ENCODE results near the gene ATG9B. TPM values are rescaled to one million over a fixed set of nuclear protein-coding genes. Genes with fewer than 3 reads are reported as not detected.
A peak's percentile ranks its signal among the peaks of the same experiment; 100 is the strongest.

The ATG9B gene
- total RNA-seq, 1 experiment from 2014 or later: 13.7 TPM

DNA sequence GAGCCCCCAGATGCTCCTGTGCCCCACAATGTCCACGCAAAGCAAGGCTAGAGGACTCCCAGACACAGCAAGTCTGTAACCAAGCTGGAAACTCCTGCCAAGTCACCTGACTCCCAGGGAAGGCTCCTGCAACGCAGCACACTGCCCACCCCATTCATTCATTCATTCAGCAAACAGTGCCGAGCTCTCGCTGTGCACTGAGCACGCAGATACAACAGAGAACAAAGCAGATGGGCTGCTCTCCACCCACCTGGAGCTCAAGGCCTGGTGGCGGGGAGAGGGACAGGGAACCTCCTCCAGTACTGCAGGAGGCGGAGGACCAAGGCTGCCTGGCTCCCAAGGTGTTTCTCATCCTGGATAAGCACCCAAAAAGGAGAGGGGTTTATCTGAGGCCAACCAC, 54.8 kb downstream of the ATG9B start:
- no peaks in the 10 kb centered on the region for H3K9me2 ChIP-seq (ENCODE audit: insufficient read depth)
- no peaks in the 10 kb centered on the region for H3K4me1 ChIP-seq (replicated peaks; ENCODE audit: insufficient read depth)
- no TSS peak for BruUV-seq (replicated peaks)
- H2AFZ ChIP-seq: no peak overlapping the region
- H3F3A ChIP-seq (ENCODE audit: insufficient read depth, low read depth): no peaks in the 10 kb centered on the region
- H3K79me2 ChIP-seq (ENCODE audit: low read depth): no peaks in the 10 kb centered on the region
- TF ChIP-seq, protein P1, sequence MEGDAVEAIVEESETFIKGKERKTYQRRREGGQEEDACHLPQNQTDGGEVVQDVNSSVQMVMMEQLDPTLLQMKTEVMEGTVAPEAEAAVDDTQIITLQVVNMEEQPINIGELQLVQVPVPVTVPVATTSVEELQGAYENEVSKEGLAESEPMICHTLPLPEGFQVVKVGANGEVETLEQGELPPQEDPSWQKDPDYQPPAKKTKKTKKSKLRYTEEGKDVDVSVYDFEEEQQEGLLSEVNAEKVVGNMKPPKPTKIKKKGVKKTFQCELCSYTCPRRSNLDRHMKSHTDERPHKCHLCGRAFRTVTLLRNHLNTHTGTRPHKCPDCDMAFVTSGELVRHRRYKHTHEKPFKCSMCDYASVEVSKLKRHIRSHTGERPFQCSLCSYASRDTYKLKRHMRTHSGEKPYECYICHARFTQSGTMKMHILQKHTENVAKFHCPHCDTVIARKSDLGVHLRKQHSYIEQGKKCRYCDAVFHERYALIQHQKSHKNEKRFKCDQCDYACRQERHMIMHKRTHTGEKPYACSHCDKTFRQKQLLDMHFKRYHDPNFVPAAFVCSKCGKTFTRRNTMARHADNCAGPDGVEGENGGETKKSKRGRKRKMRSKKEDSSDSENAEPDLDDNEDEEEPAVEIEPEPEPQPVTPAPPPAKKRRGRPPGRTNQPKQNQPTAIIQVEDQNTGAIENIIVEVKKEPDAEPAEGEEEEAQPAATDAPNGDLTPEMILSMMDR (conservative IDR thresholded peaks at IDR 0.05): no peak
- TF ChIP-seq EZH2 (IDR thresholded peaks at IDR 0.05; ENCODE audit: low read depth): no peak
- H3K4me2 ChIP-seq: no peak overlapping the region
- intact Hi-C loops (cut with micrococcal nuclease; ENCODE audit: unreplicated experiment): no loop called here
- H3K9me3 ChIP-seq (ENCODE audit: insufficient read depth, low read depth): no peaks in the 10 kb centered on the region
- no peak overlapping the region for H3K27ac ChIP-seq
- peaks cover 91% of the 10 kb centered on the region for H3K27me3 ChIP-seq (ENCODE audit: insufficient read depth, low read depth)
- DNase-seq: no peak
- no peaks in the 10 kb centered on the region for H3K36me3 ChIP-seq (ENCODE audit: low read depth)
- POLR2A ChIA-PET (ENCODE audit: unreplicated experiment): no interaction called here
- no peak overlapping the region for H3K4me3 ChIP-seq
- no peaks in the 10 kb centered on the region for H4K20me1 ChIP-seq (ENCODE audit: insufficient read depth)
- CTCF ChIA-PET: no interaction called here

DNA sequence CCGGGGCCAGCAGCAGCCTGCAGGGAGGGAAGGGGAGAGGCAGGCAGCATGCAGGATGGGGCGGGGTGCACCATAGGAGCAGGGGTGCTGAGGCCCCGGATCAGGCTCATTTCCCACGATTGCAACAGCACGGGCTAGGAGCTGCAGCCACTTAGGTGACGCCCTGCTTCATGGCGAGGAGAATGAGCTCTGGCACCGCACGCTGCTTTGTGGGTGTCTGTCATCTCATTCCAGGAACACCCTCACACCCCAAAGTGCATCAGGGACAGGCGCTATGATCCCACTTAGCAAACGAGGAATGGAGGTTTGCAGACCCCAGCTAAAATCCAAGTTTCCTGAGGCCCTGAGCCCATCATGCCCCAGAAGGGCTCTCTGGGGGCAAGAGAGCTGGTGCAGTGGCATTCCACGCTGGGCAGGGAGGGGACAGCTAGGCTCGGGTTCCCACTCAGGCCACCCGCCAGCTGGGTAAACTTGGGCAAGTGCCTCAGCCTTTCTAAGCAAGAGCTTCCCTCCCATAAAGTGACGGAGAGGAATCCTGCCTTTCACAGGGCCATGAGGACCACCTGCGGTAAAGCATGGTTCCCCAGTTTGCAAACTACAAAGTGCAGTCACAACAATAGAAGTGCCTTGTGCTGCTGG, 55.4 kb downstream of the ATG9B start:
- TF ChIP-seq, protein P1 (conservative IDR thresholded peaks at IDR 0.05): no peak
- no peak for TF ChIP-seq EZH2 (IDR thresholded peaks at IDR 0.05; ENCODE audit: low read depth)
- no peaks in the 10 kb centered on the region for H4K20me1 ChIP-seq (ENCODE audit: insufficient read depth)
- no peaks in the 10 kb centered on the region for H3K9me2 ChIP-seq (ENCODE audit: insufficient read depth)
- 0 out of 2 replicates have a peak overlapping the region, but pooled peaks have one; percentile 11 for H3K4me2 ChIP-seq
- no TSS peak for BruUV-seq (replicated peaks)
- H2AFZ ChIP-seq: no peak overlapping the region
- no peaks in the 10 kb centered on the region for H3K4me1 ChIP-seq (replicated peaks; ENCODE audit: insufficient read depth)
- H3K9me3 ChIP-seq (ENCODE audit: insufficient read depth, low read depth): no peaks in the 10 kb centered on the region
- no peak for DNase-seq
- intact Hi-C loops (cut with micrococcal nuclease; ENCODE audit: unreplicated experiment): no loop called here
- H3K27me3 ChIP-seq (ENCODE audit: insufficient read depth, low read depth): peaks cover 91% of the 10 kb centered on the region
- no peaks in the 10 kb centered on the region for H3F3A ChIP-seq (ENCODE audit: insufficient read depth, low read depth)
- ChIA-PET CTCF (no interaction called here), POLR2A (ENCODE audit: unreplicated experiment) (no interaction called here)
- no peaks in the 10 kb centered on the region for H3K36me3 ChIP-seq (ENCODE audit: low read depth)
- H3K79me2 ChIP-seq (ENCODE audit: low read depth): no peaks in the 10 kb centered on the region
- no peak overlapping the region for H3K4me3 ChIP-seq
- no peak overlapping the region for H3K27ac ChIP-seq

DNA sequence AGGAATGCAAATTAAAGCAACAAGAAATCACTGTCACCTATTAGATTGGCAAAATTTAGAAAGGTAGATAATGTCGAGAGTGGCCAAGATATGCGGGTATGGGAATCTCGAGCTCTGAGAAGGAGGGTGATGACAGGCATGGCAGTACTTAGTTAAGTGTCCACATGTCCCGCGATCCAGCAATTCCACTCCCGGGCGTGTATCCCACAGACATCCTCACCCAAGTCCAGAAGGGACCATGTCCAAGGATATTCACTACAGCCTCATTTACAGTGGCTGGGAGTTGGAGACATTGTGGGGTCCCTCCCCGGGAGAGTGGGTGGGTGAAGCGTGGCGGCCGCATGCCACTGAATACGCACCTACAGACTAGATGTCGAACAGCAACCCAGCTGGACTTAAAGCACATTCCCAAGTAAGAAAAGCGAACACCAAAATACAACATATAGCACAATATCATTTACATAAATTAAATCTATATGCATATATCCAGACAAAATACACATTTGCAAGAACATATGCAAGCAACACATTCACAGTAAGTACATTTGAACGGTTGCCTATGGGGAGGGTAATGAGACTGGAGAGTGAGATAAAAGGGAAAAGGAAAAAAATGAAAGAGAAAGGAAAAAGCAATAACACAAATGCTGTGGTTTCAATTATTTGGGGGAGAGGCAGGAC, 56.1 kb downstream of the ATG9B start:
- H3F3A ChIP-seq (ENCODE audit: insufficient read depth, low read depth): no peaks in the 10 kb centered on the region
- H3K36me3 ChIP-seq (ENCODE audit: low read depth): no peaks in the 10 kb centered on the region
- intact Hi-C loops (cut with micrococcal nuclease; ENCODE audit: unreplicated experiment): no loop called here
- ChIA-PET CTCF (no interaction called here), POLR2A (ENCODE audit: unreplicated experiment) (no interaction called here)
- no TSS peak for BruUV-seq (replicated peaks)
- H3K27me3 ChIP-seq (ENCODE audit: insufficient read depth, low read depth): peaks cover 88% of the 10 kb centered on the region
- no peak for TF ChIP-seq EZH2 (IDR thresholded peaks at IDR 0.05; ENCODE audit: low read depth)
- TF ChIP-seq, protein P1 (conservative IDR thresholded peaks at IDR 0.05): no peak
- H3K27ac ChIP-seq: no peak overlapping the region
- DNase-seq: no peak
- H3K9me3 ChIP-seq (ENCODE audit: insufficient read depth, low read depth): no peaks in the 10 kb centered on the region
- H2AFZ ChIP-seq: no peak overlapping the region
- no peaks in the 10 kb centered on the region for H3K4me1 ChIP-seq (replicated peaks; ENCODE audit: insufficient read depth)
- H3K79me2 ChIP-seq (ENCODE audit: low read depth): no peaks in the 10 kb centered on the region
- H4K20me1 ChIP-seq (ENCODE audit: insufficient read depth): no peaks in the 10 kb centered on the region
- H3K4me3 ChIP-seq: no peak overlapping the region
- 0 out of 2 replicates have a peak overlapping the region, but pooled peaks have one; percentile 11 for H3K4me2 ChIP-seq
- no peaks in the 10 kb centered on the region for H3K9me2 ChIP-seq (ENCODE audit: insufficient read depth)
